Upper lobe of left lung (tissue), 4 donors: ENCODE results near the gene KYAT1.
"Not testable (repeated sequence)": the region's sequence is repeated elsewhere in the genome, so short reads cannot be mapped to it uniquely, and the experiment has no call there.

Experiments used
- POLR2A ChIP-seq, 4 donors: fragments of 450-650 bp; IDR thresholded peaks; one replicate each; pipeline ENCODE4 v1.5.1; 2016 to 2017; ENCODE audit warnings: antibody characterized with exemption in 4 of 4, mild to moderate bottlenecking in 2 of 4
- TF ChIP-seq, protein P1 (sequence below), 6 experiments: fragments of 450-650 bp in 4 of 6; fragments of 200-600 bp in 2 of 6; sonication (generic) in 2 of 6; IDR thresholded peaks; one replicate each; pipeline ENCODE4 v1.5.1; 2016 to 2019; ENCODE audit warnings: antibody characterized with exemption in 6 of 6

DNA sequence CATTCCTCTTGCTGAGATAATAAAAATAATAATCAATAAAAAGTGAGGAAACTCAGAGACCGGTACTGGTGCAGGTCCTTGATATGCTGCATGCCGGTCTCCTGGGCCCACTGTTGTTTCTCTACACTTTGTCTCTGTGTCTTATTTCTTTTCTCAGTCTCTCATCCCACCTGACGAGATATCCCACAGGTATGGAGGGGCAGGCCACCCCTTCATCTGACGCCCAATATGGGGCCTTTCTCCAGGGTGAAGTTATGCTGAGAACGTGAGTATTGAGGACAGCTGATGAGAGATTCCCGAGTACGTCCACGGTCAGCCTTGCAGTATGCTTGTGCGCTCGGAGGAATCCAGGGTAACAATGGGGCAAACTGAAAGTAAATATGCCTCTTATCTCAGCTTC, 30.7 kb downstream of the KYAT1 start:
- TF ChIP-seq, protein P1, sequence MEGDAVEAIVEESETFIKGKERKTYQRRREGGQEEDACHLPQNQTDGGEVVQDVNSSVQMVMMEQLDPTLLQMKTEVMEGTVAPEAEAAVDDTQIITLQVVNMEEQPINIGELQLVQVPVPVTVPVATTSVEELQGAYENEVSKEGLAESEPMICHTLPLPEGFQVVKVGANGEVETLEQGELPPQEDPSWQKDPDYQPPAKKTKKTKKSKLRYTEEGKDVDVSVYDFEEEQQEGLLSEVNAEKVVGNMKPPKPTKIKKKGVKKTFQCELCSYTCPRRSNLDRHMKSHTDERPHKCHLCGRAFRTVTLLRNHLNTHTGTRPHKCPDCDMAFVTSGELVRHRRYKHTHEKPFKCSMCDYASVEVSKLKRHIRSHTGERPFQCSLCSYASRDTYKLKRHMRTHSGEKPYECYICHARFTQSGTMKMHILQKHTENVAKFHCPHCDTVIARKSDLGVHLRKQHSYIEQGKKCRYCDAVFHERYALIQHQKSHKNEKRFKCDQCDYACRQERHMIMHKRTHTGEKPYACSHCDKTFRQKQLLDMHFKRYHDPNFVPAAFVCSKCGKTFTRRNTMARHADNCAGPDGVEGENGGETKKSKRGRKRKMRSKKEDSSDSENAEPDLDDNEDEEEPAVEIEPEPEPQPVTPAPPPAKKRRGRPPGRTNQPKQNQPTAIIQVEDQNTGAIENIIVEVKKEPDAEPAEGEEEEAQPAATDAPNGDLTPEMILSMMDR (IDR thresholded peaks at IDR 0.05), result not testable (repeated sequence)
- not testable (repeated sequence) for TF ChIP-seq POLR2A (IDR thresholded peaks at IDR 0.05)
